Tibial nerve (tissue), 4 donors: ENCODE data around the gene FMN1. TPM values are rescaled to one million over a fixed set of nuclear protein-coding genes. Genes with fewer than 3 reads are reported as not detected.

ENCODE experiments used
- DNase-seq, 2 donors: peaks; one replicate each; pipeline ENCODE4 v3.0.0-alpha.2; 2019; ENCODE audit warnings: low spot score in 2 of 2
- H3K27ac ChIP-seq, 4 donors: fragments of 200-600 bp; sonication (generic) in 3 of 4; one replicate each; pipeline ENCODE4 v1.5.1; 2017 to 2019; ENCODE audit warnings: mild to moderate bottlenecking in 1 of 4
- H3K27me3 ChIP-seq, 2 donors: fragments of 200-600 bp; sonication (generic) in 1 of 2; one replicate each; pipeline versions ENCODE4 v1.5.1 to v1.6.0; 2017 to 2019
- H3K36me3 ChIP-seq, 3 donors: fragments of 200-600 bp; sonication (generic); one replicate each; pipeline ENCODE4 v1.5.1; 2018 to 2019
- H3K4me1 ChIP-seq, 4 donors: fragments of 200-600 bp; sonication (generic) in 3 of 4; one replicate each; pipeline ENCODE4 v1.5.1; 2017 to 2019
- H3K4me3 ChIP-seq, 4 donors: fragments of 200-600 bp; sonication (generic) in 3 of 4; one replicate each; pipeline ENCODE4 v1.5.1; 2017 to 2019; ENCODE audit warnings: mild to moderate bottlenecking in 1 of 4, moderate library complexity in 1 of 4
- H3K9me3 ChIP-seq, 4 donors: fragments of 200-600 bp; sonication (generic) in 3 of 4; one replicate each; pipeline ENCODE4 v1.5.1; 2017 to 2019
- CTCF ChIP-seq, 5 experiments: fragments of 200-600 bp in 3 of 5; fragments of 450-650 bp in 2 of 5; sonication (generic) in 3 of 5; IDR thresholded peaks; one replicate each; pipeline ENCODE4 v1.5.1; 2016 to 2019; ENCODE audit warnings: antibody characterized with exemption in 5 of 5, mild to moderate bottlenecking in 3 of 5, moderate library complexity in 2 of 5
- EP300 ChIP-seq, 2 donors: sonication (generic); formaldehyde crosslinking; IDR thresholded peaks; one replicate each; pipeline ENCODE4 v1.6.1; 2017; ENCODE audit warnings: antibody characterized with exemption in 2 of 2, mild to moderate bottlenecking in 1 of 2
- POLR2A ChIP-seq, 2 donors: fragments of 450-650 bp; IDR thresholded peaks; one replicate each; pipeline ENCODE4 v1.6.1; 2017; ENCODE audit warnings: antibody characterized with exemption in 2 of 2, mild to moderate bottlenecking in 2 of 2, moderate library complexity in 2 of 2
- WGBS, 2 donors: methylation state at CpG; one replicate each; pipeline ENCODE4 v1.1.5; 2018; 5-methylcytosine and 5-hydroxymethylcytosine counted together
- total RNA-seq, 4 donors: library from RNA; depleted of rRNA; stranded (reverse); fragments of >200 nt; gene quantifications; one replicate each; pipeline ENCODE4 v1.1.0, GENCODE V29; 2016

Gene FMN1
- total RNA-seq, 4 donors from 2014 or later = 15.1 to 62.1 (median 20.7) TPM

GRCh38 chr15:33040496-33040895 lies 154.0 kb downstream of the FMN1 start:
- Histone ChIP-seq H3K27ac (no peak overlapping the region), H3K9me3 (peaks cover 0 to 11% (median 0%) of the 10 kb centered on the region in 4 donors), H3K4me3 (no peak overlapping the region), H3K36me3 (peaks cover 0 to 7% (median 0%) of the 10 kb centered on the region in 3 donors), H3K4me1 (no peaks in the 10 kb centered on the region), H3K27me3 (no peaks in the 10 kb centered on the region)
- TF ChIP-seq POLR2A (IDR thresholded peaks at IDR 0.05) (no peak), CTCF (IDR thresholded peaks at IDR 0.05) (no peak), EP300 (IDR thresholded peaks at IDR 0.05) (no peak)
- WGBS, 2 donors = 69 to 79% methylated on average over 1 of the region's 1 CpG
- DNase-seq = no peak

DNA sequence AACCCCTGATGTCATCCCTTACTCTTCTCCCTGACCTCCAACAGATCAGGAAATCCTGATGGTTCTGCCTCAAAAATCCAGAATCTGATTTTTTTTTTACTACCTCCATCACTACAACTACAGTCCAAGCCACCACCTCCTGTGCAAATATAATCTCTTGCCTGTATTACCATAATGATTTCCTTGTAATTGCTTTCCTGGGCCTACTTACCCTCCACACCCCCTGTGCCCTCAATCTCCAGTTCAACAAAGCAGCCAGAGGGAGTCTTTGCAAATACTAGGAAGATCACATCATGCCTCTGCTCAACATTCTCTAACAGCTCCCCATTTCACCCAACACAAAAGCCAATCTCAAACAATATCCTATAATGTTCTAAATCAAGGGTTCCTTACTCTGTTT lies 159.9 kb downstream of the FMN1 start:
- Histone ChIP-seq H3K4me1 (no peaks in the 10 kb centered on the region), H3K36me3 (no peaks in the 10 kb centered on the region), H3K27me3 (no peaks in the 10 kb centered on the region), H3K4me3 (no peak overlapping the region), H3K9me3 (no peaks in the 10 kb centered on the region), H3K27ac (no peak overlapping the region)
- TF ChIP-seq CTCF (IDR thresholded peaks at IDR 0.05) (no peak), POLR2A (IDR thresholded peaks at IDR 0.05) (no peak), EP300 (IDR thresholded peaks at IDR 0.05) (no peak)
- no peak for DNase-seq

DNA sequence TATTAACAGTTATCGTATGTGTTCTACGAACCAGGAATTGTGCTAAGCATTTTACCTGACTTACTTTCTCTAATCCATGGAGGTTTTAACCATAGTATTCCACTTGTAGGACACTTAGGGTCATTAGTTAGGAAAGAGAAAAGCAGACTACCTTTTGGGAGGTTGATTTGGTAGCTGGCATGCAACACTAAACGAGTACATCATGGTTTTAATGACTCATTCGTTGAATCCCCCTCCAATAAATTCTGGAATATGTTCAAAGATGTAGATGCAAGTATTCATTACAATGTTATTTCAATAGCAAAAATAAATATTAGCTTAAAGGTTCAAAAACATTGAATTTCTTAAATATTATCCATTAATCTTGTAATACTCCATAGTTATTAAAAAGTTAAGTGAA lies 162.5 kb downstream of the FMN1 start:
- TF ChIP-seq POLR2A (IDR thresholded peaks at IDR 0.05) (no peak), CTCF (IDR thresholded peaks at IDR 0.05) (no peak), EP300 (IDR thresholded peaks at IDR 0.05) (no peak)
- 78 to 84% methylated on average over 4 of the region's 4 CpGs for WGBS, 2 donors
- Histone ChIP-seq H3K4me1 (no peaks in the 10 kb centered on the region), H3K4me3 (no peak overlapping the region), H3K36me3 (no peaks in the 10 kb centered on the region), H3K27ac (no peak overlapping the region), H3K27me3 (no peaks in the 10 kb centered on the region), H3K9me3 (no peaks in the 10 kb centered on the region)
- no peak for DNase-seq

DNA sequence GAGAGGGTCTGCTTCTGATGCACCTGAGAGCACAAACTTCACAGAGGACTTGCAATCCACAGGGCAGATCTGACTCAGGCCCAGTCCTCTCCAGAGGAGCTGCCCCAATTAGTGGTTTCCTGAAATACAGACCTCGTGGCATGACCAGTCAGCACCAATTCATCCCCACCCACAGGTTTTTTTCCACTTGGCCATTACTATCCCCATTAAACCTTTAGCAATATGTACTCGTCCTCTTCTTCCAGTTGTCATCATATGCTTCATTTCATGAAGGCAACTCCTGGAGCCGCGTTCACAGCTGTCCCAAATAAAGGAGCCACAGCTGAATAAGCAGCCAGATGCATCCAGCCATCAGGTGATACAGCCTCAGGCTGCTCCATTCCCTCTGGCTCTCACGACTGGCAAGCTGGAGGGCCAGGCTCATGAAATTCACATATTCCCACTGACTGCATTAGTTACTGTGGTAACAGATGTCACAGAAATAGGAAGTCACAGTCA lies 163.1 kb downstream of the FMN1 start:
- Histone ChIP-seq H3K36me3 (no peaks in the 10 kb centered on the region), H3K27me3 (no peaks in the 10 kb centered on the region), H3K27ac (no peak overlapping the region), H3K9me3 (no peaks in the 10 kb centered on the region), H3K4me3 (no peak overlapping the region), H3K4me1 (no peaks in the 10 kb centered on the region)
- TF ChIP-seq EP300 (IDR thresholded peaks at IDR 0.05) (no peak), CTCF (IDR thresholded peaks at IDR 0.05) (no peak), POLR2A (IDR thresholded peaks at IDR 0.05) (no peak)
- WGBS, 2 donors = 55 to 56% methylated on average over 5 of the region's 5 CpGs
- no peak for DNase-seq

DNA sequence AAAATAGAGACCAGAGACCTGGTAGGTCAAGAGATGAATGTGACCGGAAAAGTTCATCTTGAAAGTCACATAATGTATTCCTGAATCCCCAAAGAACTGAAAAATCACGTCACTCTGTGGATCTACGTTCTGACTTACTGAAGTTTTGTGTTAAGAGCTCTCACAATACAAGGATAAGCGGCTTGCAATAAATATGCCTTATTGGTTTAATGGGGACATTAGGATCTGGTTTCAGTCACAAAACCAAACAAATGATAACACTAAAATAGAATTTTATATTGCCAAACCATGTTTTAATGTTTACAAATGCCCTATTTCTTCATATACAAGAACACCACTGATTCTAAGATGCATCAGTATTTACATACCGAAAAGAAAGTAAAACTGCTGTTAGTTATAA lies 164.2 kb downstream of the FMN1 start:
- no peak overlapping the region for H3K4me3 ChIP-seq
- no peaks in the 10 kb centered on the region for H3K36me3 ChIP-seq
- no peaks in the 10 kb centered on the region for H3K4me1 ChIP-seq
- 89 to 93% methylated on average over 5 of the region's 5 CpGs for whole genome bisulfite sequencing, 2 donors
- no peak for DNase-seq
- H3K9me3 ChIP-seq = no peaks in the 10 kb centered on the region
- no peaks in the 10 kb centered on the region for H3K27me3 ChIP-seq
- H3K27ac ChIP-seq = no peak overlapping the region
- no peak for TF ChIP-seq EP300 (IDR thresholded peaks at IDR 0.05)
- no peak for TF ChIP-seq POLR2A (IDR thresholded peaks at IDR 0.05)
- no peak for TF ChIP-seq CTCF (IDR thresholded peaks at IDR 0.05)
